Spleen (tissue), 11 donors: ENCODE data around the gene PHOSPHO2. TPM values are rescaled to one million over a fixed set of nuclear protein-coding genes. Genes with fewer than 3 reads are reported as not detected.

Experiments
- DNase-seq: peaks from one replicate; pipeline ENCODE4 v3.0.0-alpha.2; 2020
- H3K27ac ChIP-seq, 8 donors: fragments of 200-600 bp; sonication (generic) in 7 of 8; 1 replicate in 4 of 8; 2 replicates in 4 of 8; pipeline versions ENCODE4 v1.5.0 to v1.8.0; 2016 to 2021; ENCODE audit warnings: inconsistent platforms in 4 of 8, mild to moderate bottlenecking in 4 of 8, moderate library complexity in 1 of 8
- H3K27me3 ChIP-seq, 7 donors: fragments of 200-600 bp; sonication (generic) in 6 of 7; replicated peaks in 1 of 7; 1 replicate in 4 of 7; 2 replicates in 3 of 7; pipeline versions ENCODE4 v1.5.0 to v1.8.0; 2016 to 2021; ENCODE audit warnings: inconsistent platforms in 3 of 7, mild to moderate bottlenecking in 1 of 7
- H3K36me3 ChIP-seq, 6 donors: fragments of 200-600 bp; sonication (generic) in 5 of 6; 1 replicate in 4 of 6; 2 replicates in 2 of 6; pipeline versions ENCODE4 v1.5.0 to v1.8.0; 2016 to 2021; ENCODE audit warnings: inconsistent platforms in 2 of 6
- H3K4me1 ChIP-seq, 6 donors: fragments of 200-600 bp; sonication (generic) in 5 of 6; 1 replicate in 3 of 6; 2 replicates in 3 of 6; pipeline versions ENCODE4 v1.5.0 to v1.8.0; 2016 to 2021; ENCODE audit warnings: inconsistent platforms in 3 of 6
- H3K4me3 ChIP-seq, 8 donors: fragments of 200-600 bp; sonication (generic) in 7 of 8; 1 replicate in 4 of 8; 2 replicates in 4 of 8; pipeline versions ENCODE4 v1.5.0 to v1.8.0; 2016 to 2021; ENCODE audit warnings: inconsistent platforms in 4 of 8, mild to moderate bottlenecking in 4 of 8, moderate library complexity in 2 of 8
- H3K9me3 ChIP-seq, 8 donors: fragments of 200-600 bp; sonication (generic) in 7 of 8; 1 replicate in 4 of 8; 2 replicates in 4 of 8; pipeline versions ENCODE4 v1.5.0 to v1.8.0; 2016 to 2021; ENCODE audit warnings: inconsistent platforms in 4 of 8
- CTCF ChIP-seq, 11 experiments: fragments of 200-600 bp in 7 of 11; fragments of 450-650 bp in 4 of 11; sonication (generic) in 4 of 11; IDR thresholded peaks in 8 of 11; conservative IDR thresholded peaks in 3 of 11; 1 replicate in 7 of 11; 2 replicates in 4 of 11; pipeline versions ENCODE4 v1.4.0 to v1.8.0; 2016 to 2021; ENCODE audit warnings: antibody characterized with exemption in 11 of 11, inconsistent platforms in 4 of 11, mild to moderate bottlenecking in 1 of 11
- POLR2A ChIP-seq, 3 donors: fragments of 450-650 bp; IDR thresholded peaks; one replicate each; pipeline ENCODE4 v1.5.1; 2017; ENCODE audit warnings: antibody characterized with exemption in 3 of 3, mild to moderate bottlenecking in 1 of 3
- POLR2AphosphoS5 ChIP-seq, 3 donors: sonication (generic); formaldehyde crosslinking; IDR thresholded peaks; one replicate each; pipeline ENCODE4 v1.5.1; 2017; ENCODE audit warnings: antibody characterized with exemption in 3 of 3
- WGBS, 5 donors: extraction: QIAGEN DNeasy Blood & Tissue Kit in 3 of 5; methylation state at CpG; one replicate each; pipeline versions ENCODE4 v1.1.5 to v1.1.7; 2013 to 2018; 5-methylcytosine and 5-hydroxymethylcytosine counted together
- intact Hi-C: fragments of 100-400 bp; cut with DNase I; formaldehyde crosslinking; loops from one replicate; pipeline ENCODE4 v1.15.0; 2023; ENCODE audit warnings: low total_unique reads
- polyA plus RNA-seq, 3 donors: library from polyadenylated mRNA; stranded (reverse); fragments of 200-250 nt; gene quantifications; one replicate each; pipeline ENCODE4 v1.2.1, GENCODE V29; 2013
- total RNA-seq, 7 donors: library from RNA; depleted of rRNA in 3 of 7; stranded (reverse); fragments of >200 nt in 3 of 7; fragmentation: NEBNext Ultra II Directional in 4 of 7; extraction: Animal tissue kit (Norgen Biotek cat#: 25700) in 4 of 7; gene quantifications; one replicate each; pipeline versions ENCODE4 v1.1.0 to v1.2.1, GENCODE V29; 2016 to 2021
- donor health status: healthy with polysubstance abuse.
- donor health status: DM: no; HTN: no; CAD: no; lungs with moderate emphysema.
- donor health status: DM: no; HTN: no; CAD: no.
- donor health status: Bipolar disorder and iron deficiency.
- donor health status: healthy.
- donor health status: DM: no; HTN: no; CAD: no.
- donor health status: DM: yes; HTN: yes; CAD: no.

Gene PHOSPHO2
- total and polyA plus RNA-seq, 10 donors: 1.2 to 6.9 (median 4.0) TPM

GRCh38 chr2:169667583-169667982 lies 26.7 kb upstream of the PHOSPHO2 start:
- TF ChIP-seq CTCF (IDR thresholded peaks at IDR 0.05 in 8 of 11, conservative IDR thresholded peaks at IDR 0.05 in 3 of 11) (no peak), POLR2AphosphoS5 (IDR thresholded peaks at IDR 0.05) (no peak), POLR2A (IDR thresholded peaks at IDR 0.05) (no peak)
- 21 to 43% (median 34%) methylated on average over 2 of the region's 2 CpGs for WGBS, 5 donors

GRCh38 chr2:169670215-169670651 lies 24.0 kb upstream of the PHOSPHO2 start:
- TF ChIP-seq POLR2A (IDR thresholded peaks at IDR 0.05) (no peak), CTCF (IDR thresholded peaks at IDR 0.05 in 8 of 11, conservative IDR thresholded peaks at IDR 0.05 in 3 of 11) (no peak), POLR2AphosphoS5 (IDR thresholded peaks at IDR 0.05) (no peak)
- Histone ChIP-seq H3K27ac (no peak overlapping the region), H3K9me3 (no peaks in the 10 kb centered on the region), H3K36me3 (no peaks in the 10 kb centered on the region), H3K4me3 (no peak overlapping the region), H3K4me1 (no peaks in the 10 kb centered on the region), H3K27me3 (peaks cover 0 to 6% (median 0%) of the 10 kb centered on the region in 7 donors)
- no peak for DNase-seq
- 85 to 92% (median 91%) methylated on average over 2 of the region's 2 CpGs for WGBS, 5 donors
- intact Hi-C loops: no loop called here

More at GRCh38 chr2:169667583-169667982, 26.7 kb upstream of the PHOSPHO2 start:
- Histone ChIP-seq H3K36me3 (no peaks in the 10 kb centered on the region), H3K9me3 (no peaks in the 10 kb centered on the region), H3K27me3 (peaks cover 0 to 2% (median 0%) of the 10 kb centered on the region in 7 donors), H3K4me1 (no peaks in the 10 kb centered on the region), H3K4me3 (no peak overlapping the region), H3K27ac (no peak overlapping the region)
- no peak for DNase-seq
- intact Hi-C loops: no loop called here

GRCh38 chr2:169670937-169671336 lies 23.3 kb upstream of the PHOSPHO2 start:
- Histone ChIP-seq H3K4me3 (no peak overlapping the region), H3K9me3 (no peaks in the 10 kb centered on the region), H3K27me3 (peaks cover 0 to 6% (median 0%) of the 10 kb centered on the region in 7 donors), H3K27ac (no peak overlapping the region), H3K4me1 (no peaks in the 10 kb centered on the region), H3K36me3 (no peaks in the 10 kb centered on the region)
- no peak for DNase-seq
- WGBS, 5 donors: 93 to 99% (median 94%) methylated on average over 4 of the region's 4 CpGs
- TF ChIP-seq POLR2A (IDR thresholded peaks at IDR 0.05) (no peak), POLR2AphosphoS5 (IDR thresholded peaks at IDR 0.05) (no peak), CTCF (IDR thresholded peaks at IDR 0.05 in 8 of 11, conservative IDR thresholded peaks at IDR 0.05 in 3 of 11) (no peak)
- intact Hi-C loops: no loop called here

GRCh38 chr2:169672406-169672805 lies 21.9 kb upstream of the PHOSPHO2 start:
- H3K36me3 ChIP-seq: no peaks in the 10 kb centered on the region
- no peak overlapping the region for H3K27ac ChIP-seq
- WGBS, 5 donors: 29 to 55% (median 45%) methylated on average over 6 of the region's 6 CpGs
- H3K27me3 ChIP-seq: peaks cover 0 to 6% (median 0%) of the 10 kb centered on the region in 7 donors
- H3K9me3 ChIP-seq: no peaks in the 10 kb centered on the region
- no peak for DNase-seq
- intact Hi-C loops: no loop called here
- TF ChIP-seq POLR2A (IDR thresholded peaks at IDR 0.05) (no peak), POLR2AphosphoS5 (IDR thresholded peaks at IDR 0.05) (peak in 2 of 3 donors; percentile 34 to 78), CTCF (IDR thresholded peaks at IDR 0.05 in 8 of 11, conservative IDR thresholded peaks at IDR 0.05 in 3 of 11) (no peak)
- no peak overlapping the region for H3K4me3 ChIP-seq
- H3K4me1 ChIP-seq: no peaks in the 10 kb centered on the region
